Transverse colon (tissue), 3 donors: ENCODE results near the gene PTGFRN.

Source experiments
- EP300 ChIP-seq: sonication (generic); formaldehyde crosslinking; IDR thresholded peaks from one replicate; pipeline ENCODE4 v1.6.1; 2017; ENCODE audit warnings: antibody characterized with exemption, low read depth
- TF ChIP-seq, protein P1 (sequence below), 5 experiments: fragments of 200-600 bp in 3 of 5; fragments of 450-650 bp in 2 of 5; sonication (generic) in 3 of 5; IDR thresholded peaks; 1 replicate in 2 of 5; 2 replicates in 3 of 5; pipeline ENCODE4 v1.5.1; 2016 to 2017; ENCODE audit warnings: antibody characterized with exemption in 5 of 5, inconsistent platforms in 3 of 5, mild to moderate bottlenecking in 2 of 5, moderate library complexity in 1 of 5

DNA sequence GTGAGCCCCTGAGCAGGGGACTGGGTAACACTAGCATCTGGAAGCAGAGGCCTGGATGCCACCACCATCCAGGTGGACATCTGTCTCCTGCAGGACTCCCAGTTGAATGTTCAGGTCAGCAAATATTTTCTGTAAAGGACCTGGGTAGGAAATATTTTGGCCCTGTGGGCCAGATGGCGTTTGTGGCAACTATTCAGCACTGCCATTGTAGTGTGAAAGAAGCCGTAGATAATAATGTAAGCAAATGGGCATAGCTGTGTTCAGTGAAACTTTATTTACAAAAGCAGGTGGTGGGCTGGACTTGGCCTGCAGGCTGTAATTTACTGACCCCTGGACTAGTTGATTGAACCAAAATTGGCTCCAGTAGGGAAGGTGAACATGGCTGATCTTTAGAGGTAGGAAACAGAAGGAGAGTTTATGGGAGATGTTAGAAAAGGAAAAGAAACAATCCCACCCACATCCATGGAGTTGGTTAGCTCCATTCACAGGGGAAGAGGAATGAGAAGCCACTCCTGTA, 71.9 kb downstream of the PTGFRN start:
- TF ChIP-seq, protein P1, sequence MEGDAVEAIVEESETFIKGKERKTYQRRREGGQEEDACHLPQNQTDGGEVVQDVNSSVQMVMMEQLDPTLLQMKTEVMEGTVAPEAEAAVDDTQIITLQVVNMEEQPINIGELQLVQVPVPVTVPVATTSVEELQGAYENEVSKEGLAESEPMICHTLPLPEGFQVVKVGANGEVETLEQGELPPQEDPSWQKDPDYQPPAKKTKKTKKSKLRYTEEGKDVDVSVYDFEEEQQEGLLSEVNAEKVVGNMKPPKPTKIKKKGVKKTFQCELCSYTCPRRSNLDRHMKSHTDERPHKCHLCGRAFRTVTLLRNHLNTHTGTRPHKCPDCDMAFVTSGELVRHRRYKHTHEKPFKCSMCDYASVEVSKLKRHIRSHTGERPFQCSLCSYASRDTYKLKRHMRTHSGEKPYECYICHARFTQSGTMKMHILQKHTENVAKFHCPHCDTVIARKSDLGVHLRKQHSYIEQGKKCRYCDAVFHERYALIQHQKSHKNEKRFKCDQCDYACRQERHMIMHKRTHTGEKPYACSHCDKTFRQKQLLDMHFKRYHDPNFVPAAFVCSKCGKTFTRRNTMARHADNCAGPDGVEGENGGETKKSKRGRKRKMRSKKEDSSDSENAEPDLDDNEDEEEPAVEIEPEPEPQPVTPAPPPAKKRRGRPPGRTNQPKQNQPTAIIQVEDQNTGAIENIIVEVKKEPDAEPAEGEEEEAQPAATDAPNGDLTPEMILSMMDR (IDR thresholded peaks at IDR 0.05) = no peak
- TF ChIP-seq EP300 = no peak
